Measurements from ENCODE around the gene RASL11B.

- no peak for TF ChIP-seq CTCF (IDR thresholded peaks at IDR 0.05)
- no peak for TF ChIP-seq POLR2AphosphoS5 (IDR thresholded peaks at IDR 0.05)
- TF ChIP-seq POLR2A (IDR thresholded peaks at IDR 0.05), result no peak
Measured at GRCh38 chr4:52841682-52842456, 20.2 kb upstream of the RASL11B start.

Measured in breast epithelium (tissue), 3 donors.